Measurements from ENCODE around the gene UROS. TPM values are rescaled to one million over a fixed set of nuclear protein-coding genes. Genes with fewer than 3 reads are reported as not detected.
A peak's percentile ranks its signal among the peaks of the same experiment; 100 is the strongest.

Gene UROS
- total RNA-seq, 4 donors from 2014 or later: 24.6 to 39.3 (median 32.4) TPM

DNA sequence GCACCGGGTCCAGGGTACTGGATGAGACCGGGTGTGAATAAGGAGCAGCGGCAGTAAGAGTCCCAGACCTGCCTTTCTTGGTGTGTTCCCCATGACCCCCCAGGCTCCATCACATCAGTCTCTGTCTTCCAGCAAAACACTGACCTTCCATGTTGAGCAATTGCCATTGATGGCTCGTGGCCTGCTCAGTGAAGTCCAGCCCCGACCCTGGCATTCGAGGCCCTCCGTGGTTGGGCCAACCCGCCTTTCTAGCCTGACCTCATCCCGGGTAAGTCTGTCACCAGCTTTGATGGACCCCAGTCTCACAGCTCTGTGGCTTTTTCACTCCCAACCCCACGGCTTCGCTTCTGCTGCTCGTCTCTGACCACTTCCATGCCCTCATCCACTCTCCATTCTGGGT is 53.9 kb downstream of the UROS start:
- in situ Hi-C loops (cut with MboI; ENCODE audit: low pct_ligation_motif_present in 1 of 4, low pct_unique_long_range_greater_than_20kb in 1 of 4, low sequenced_read_pairs in 3 of 4) (no loop called here), intact Hi-C loops (cut with DNase I; ENCODE audit: low total_unique reads) (no loop called here)
- Histone ChIP-seq H3K36me3 (peaks cover 0 to 10% (median 4%) of the 10 kb centered on the region in 4 donors), H3K4me1 (peaks cover 0 to 7% (median 4%) of the 10 kb centered on the region in 4 donors), H3K4me3 (no peak overlapping the region), H3K9me3 (no peaks in the 10 kb centered on the region), H3K27me3 (no peaks in the 10 kb centered on the region), H3K27ac (peak overlapping the region in 3 of 4 donors; percentile 18 to 38 (median 37))
- DNase-seq: no peak
- WGBS, 2 donors (ENCODE audit: low coverage in 1 of 2): 89% methylated on average over 12 of the region's 12 CpGs; no CpG with 5 or more reads in 1 of the 2 donors
- TF ChIP-seq, protein P1, sequence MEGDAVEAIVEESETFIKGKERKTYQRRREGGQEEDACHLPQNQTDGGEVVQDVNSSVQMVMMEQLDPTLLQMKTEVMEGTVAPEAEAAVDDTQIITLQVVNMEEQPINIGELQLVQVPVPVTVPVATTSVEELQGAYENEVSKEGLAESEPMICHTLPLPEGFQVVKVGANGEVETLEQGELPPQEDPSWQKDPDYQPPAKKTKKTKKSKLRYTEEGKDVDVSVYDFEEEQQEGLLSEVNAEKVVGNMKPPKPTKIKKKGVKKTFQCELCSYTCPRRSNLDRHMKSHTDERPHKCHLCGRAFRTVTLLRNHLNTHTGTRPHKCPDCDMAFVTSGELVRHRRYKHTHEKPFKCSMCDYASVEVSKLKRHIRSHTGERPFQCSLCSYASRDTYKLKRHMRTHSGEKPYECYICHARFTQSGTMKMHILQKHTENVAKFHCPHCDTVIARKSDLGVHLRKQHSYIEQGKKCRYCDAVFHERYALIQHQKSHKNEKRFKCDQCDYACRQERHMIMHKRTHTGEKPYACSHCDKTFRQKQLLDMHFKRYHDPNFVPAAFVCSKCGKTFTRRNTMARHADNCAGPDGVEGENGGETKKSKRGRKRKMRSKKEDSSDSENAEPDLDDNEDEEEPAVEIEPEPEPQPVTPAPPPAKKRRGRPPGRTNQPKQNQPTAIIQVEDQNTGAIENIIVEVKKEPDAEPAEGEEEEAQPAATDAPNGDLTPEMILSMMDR (IDR thresholded peaks at IDR 0.05): no peak
- TF ChIP-seq POLR2AphosphoS5 (IDR thresholded peaks at IDR 0.05) (no peak), EP300 (IDR thresholded peaks at IDR 0.05; ENCODE audit: low read depth) (no peak), POLR2A (IDR thresholded peaks at IDR 0.05) (no peak)

DNA sequence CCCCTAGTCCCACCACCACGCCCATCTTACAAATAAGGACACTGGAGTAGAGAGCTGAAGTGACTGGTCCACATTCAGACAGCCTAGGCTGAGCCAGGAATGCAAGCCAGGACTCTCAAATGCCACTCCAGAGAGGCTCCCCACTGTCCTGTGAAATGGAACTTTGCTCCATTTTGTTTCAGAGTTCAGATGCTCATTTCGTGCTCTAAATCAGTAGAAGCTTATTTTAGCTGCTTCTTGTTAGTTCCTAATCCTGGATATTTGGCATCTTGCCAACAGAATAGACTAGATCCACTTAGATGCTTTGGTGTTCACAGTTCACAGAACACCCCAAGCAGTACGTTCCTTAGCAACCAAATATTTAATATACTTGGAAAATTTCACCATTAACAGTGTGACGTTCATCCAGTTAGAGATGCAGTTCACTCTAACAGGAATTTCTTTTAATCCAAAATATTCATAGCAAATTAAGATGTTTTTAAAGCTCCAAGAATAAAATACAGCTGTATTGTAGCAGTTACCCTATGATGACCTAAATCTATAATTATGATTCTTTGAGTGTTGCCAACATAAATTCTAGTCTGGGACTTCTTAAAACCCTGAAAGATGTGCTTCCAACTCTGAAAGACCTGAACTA is 54.7 kb downstream of the UROS start:
- in situ Hi-C loops (cut with MboI; ENCODE audit: low pct_ligation_motif_present in 1 of 4, low pct_unique_long_range_greater_than_20kb in 1 of 4, low sequenced_read_pairs in 3 of 4) (no loop called here), intact Hi-C loops (cut with DNase I; ENCODE audit: low total_unique reads) (no loop called here)
- peaks cover 0 to 16% (median 8%) of the 10 kb centered on the region in 4 donors for H3K36me3 ChIP-seq
- peaks cover 0 to 7% (median 4%) of the 10 kb centered on the region in 4 donors for H3K4me1 ChIP-seq
- no peak overlapping the region for H3K4me3 ChIP-seq
- TF ChIP-seq POLR2AphosphoS5 (IDR thresholded peaks at IDR 0.05): peak in 1 of 3 donors; percentile 15
- no peak for TF ChIP-seq EP300 (IDR thresholded peaks at IDR 0.05; ENCODE audit: low read depth)
- WGBS, 2 donors (ENCODE audit: low coverage in 1 of 2): 60 to 62% methylated on average over 2 to 4 of the region's 4 CpGs
- no peaks in the 10 kb centered on the region for H3K27me3 ChIP-seq
- H3K27ac ChIP-seq: peak overlapping the region in 3 of 4 donors; percentile 35 to 38 (median 37)
- no peak for DNase-seq
- H3K9me3 ChIP-seq: no peaks in the 10 kb centered on the region

DNA sequence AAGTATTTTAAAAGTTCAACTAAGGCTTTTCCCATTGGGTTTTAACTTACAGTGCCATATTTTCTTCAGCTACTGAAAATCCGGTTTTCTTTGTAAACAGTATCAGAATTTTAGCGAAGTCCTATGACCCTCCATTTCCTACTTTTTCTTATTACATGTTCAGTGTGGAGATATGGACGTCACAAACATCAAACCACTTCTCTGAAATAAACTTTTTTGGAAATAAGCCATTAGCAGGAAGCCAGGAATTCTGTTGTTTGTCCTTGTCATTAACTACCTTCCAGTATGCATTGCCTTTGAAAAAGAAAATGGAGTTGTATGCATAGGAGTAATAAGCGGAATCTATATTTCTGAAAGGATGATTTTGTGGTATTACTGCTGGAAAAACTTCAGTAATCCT is 56.5 kb downstream of the UROS start:
- Histone ChIP-seq H3K27ac (no peak overlapping the region), H3K27me3 (no peaks in the 10 kb centered on the region), H3K4me3 (no peak overlapping the region), H3K4me1 (peaks cover 0 to 7% (median 4%) of the 10 kb centered on the region in 4 donors), H3K9me3 (no peaks in the 10 kb centered on the region), H3K36me3 (peaks cover 0 to 23% (median 11%) of the 10 kb centered on the region in 4 donors)
- 82 to 89% methylated on average over 4 of the region's 4 CpGs for WGBS, 2 donors (ENCODE audit: low coverage in 1 of 2)
- TF ChIP-seq, protein P1 (IDR thresholded peaks at IDR 0.05): no peak
- TF ChIP-seq EP300 (IDR thresholded peaks at IDR 0.05; ENCODE audit: low read depth) (no peak), POLR2AphosphoS5 (IDR thresholded peaks at IDR 0.05) (no peak), POLR2A (IDR thresholded peaks at IDR 0.05) (no peak)
- intact Hi-C loops (cut with DNase I; ENCODE audit: low total_unique reads) (no loop called here), in situ Hi-C loops (cut with MboI; ENCODE audit: low pct_ligation_motif_present in 1 of 4, low pct_unique_long_range_greater_than_20kb in 1 of 4, low sequenced_read_pairs in 3 of 4) (no loop called here)
- no peak for DNase-seq

DNA sequence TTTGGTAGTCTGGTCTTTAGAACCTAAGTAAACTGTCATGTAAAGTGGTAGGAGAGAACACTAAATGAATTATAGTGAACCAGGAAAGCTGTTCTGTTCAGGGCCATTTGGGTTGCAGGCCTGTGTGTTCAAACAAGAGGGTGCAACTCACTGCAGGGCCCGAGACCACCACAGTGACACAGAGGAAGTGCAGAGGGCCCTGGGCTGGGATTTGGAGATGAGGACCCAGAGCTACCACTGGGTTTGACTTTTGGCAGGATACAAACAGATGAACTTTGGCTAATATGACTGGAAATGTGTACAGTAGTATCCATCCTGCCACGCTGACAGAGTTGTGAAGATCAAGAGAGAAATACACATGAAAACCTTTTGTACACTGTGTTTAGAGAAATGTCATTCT is 57.2 kb downstream of the UROS start:
- H3K27me3 ChIP-seq: no peaks in the 10 kb centered on the region
- DNase-seq: no peak
- 89 to 100% methylated on average over 1 to 2 of the region's 2 CpGs for WGBS, 2 donors (ENCODE audit: low coverage in 1 of 2)
- TF ChIP-seq POLR2AphosphoS5 (IDR thresholded peaks at IDR 0.05) (no peak), POLR2A (IDR thresholded peaks at IDR 0.05) (no peak), EP300 (IDR thresholded peaks at IDR 0.05; ENCODE audit: low read depth) (no peak)
- TF ChIP-seq, protein P1 (IDR thresholded peaks at IDR 0.05): no peak
- H3K27ac ChIP-seq: no peak overlapping the region
- H3K4me3 ChIP-seq: no peak overlapping the region
- H3K9me3 ChIP-seq: no peaks in the 10 kb centered on the region
- in situ Hi-C loops (cut with MboI; ENCODE audit: low pct_ligation_motif_present in 1 of 4, low pct_unique_long_range_greater_than_20kb in 1 of 4, low sequenced_read_pairs in 3 of 4) (no loop called here), intact Hi-C loops (cut with DNase I; ENCODE audit: low total_unique reads) (no loop called here)
- peaks cover 0 to 7% (median 4%) of the 10 kb centered on the region in 4 donors for H3K4me1 ChIP-seq
- H3K36me3 ChIP-seq: peaks cover 0 to 27% (median 11%) of the 10 kb centered on the region in 4 donors

Data from transverse colon (tissue), 4 donors.